HG03469 (cell line): ENCODE results near the gene RBMX.

Experiments used
- ATAC-seq: cut with Tn5 transposase; IDR thresholded peaks from one replicate; pipeline ENCODE4 v1.9.1; 2021; ENCODE audit warnings: mild to moderate bottlenecking, moderate library complexity, moderate number of reproducible peaks; ENCODE audit not compliant: unreplicated experiment

RBMX gene

DNA sequence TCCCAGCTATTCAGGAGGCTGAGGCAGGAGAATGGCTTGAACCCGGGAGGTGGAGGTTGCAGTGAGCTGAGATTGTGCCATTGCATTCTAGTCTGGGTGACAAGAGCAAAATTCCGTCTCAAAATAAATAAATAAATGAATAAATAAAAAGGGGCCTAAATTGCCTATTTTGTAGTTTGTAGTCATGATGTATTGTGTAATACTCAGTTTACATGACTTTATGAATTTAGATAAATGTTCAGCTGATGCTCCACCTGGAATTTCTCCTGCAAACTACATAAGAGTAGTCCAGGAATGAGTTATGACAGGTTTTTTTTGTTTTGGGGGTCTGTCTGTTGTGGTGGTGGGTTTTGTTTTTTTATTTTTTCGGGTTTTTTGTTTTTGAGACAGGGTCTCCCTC lies 31.1 kb downstream of the RBMX start:
- no peak for ATAC-seq

DNA sequence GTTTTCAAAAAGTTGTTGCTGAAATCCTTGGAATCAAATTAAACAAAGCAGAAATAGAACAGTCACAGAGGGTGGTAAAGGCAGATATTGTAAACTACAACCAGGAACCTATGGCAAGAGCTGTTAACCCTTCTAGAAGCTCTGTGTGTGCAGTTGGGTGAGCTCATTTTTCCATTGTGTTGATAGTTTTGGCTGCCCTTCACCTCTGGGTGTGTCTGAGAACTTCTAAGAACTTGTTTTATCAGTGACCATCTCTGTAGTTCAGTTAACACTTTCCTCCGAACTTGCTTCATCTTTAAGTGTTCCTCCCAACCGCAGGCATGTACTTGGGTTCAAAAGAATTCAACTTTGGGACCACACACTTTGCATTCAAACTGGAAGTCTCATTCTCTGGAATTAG lies 32.7 kb downstream of the RBMX start:
- no peak for ATAC-seq

DNA sequence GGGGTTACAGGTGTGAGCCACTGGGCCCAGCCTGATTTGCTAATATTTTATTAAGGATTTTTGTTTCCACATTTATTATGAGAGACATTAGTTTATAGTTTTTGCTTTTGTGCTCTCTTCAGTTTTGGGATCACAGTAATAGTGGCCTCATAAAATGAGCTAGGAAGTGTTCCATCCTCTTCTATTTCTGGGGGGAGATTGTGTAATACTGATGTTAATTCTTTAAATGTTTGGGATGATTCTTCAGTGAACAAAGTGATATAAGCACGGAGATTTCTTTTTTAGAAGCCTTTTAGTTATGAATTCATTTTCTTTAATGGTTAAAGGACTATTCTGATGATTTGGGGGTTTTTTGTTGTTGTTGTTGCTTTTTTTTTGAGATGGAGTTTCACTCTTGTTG lies 41.3 kb downstream of the RBMX start:
- no peak for ATAC-seq

DNA sequence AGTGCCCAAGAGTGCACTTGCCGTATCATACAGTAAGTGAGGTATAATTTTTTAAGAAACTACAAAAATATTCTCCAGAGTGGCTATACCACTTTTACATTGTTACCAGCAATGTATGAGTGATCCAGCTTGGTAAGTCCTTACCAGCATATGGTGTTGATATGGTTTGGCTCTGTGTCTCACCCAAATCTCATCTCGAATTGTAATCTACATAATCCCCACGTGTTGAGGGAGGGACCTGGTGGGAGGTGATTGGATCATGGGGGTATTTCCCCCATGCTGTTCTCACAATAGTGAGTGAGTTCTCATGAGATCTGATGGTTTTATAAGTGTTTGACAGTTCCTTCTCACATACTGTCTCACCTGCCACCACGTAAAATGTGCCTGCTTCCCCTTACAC lies 44.8 kb downstream of the RBMX start:
- no peak for ATAC-seq

DNA sequence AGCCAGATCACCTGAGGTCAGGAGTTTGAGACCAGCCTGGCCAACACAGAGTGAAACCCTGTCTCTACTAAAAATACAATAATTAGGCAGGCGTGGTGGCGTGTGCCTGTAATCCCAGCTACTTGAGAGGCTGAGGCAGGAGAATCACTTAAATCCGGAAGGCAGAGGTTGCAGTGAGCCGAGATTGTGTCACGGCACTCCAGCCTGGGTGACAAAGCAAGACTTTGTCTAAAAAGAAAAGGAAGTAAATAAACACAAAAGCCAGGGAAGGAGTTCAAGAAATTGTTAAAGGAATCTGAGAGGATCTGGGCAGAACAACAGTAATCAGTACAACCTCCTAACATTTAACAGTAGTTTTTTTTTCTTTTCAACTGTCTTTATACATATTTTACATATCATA lies 51.1 kb downstream of the RBMX start:
- no peak for ATAC-seq

DNA sequence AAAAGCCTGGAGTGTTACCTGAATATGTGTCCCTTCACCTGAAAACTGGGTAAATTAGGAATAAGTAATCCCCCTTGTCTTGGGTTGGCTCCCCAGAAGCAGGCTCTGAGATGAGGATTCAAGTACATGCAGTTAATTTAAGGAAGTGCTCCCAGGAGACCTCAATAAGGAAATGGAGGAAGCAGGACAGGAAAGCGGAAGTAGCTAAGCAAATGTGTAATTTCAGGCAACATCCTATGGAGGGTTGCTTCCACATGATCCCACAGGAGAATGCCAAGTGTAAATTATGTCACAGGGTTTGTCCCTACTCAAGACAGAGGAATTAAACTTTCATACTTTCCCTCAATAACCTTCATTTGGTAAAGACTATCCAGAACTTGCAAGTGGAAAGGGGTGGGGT lies 51.7 kb downstream of the RBMX start:
- no peak for ATAC-seq

DNA sequence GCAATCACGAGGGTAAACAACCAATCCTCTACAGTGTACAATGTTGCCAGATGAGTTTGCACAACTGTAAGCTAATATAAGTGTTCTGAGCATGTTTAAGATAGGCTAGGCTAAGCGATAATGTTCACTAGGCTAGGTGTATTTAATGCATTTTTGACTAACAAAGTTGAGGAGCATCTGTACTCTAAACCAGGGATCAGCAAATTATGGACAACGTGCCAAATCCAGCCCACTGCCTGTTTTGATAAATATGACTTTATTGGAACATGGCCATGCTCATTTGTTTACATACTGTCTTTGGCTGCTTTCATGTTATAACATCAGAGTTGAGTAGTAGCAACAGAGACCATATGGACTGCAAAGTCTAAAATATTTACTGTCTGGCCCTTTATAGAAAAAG lies 53.5 kb downstream of the RBMX start:
- no peak for ATAC-seq

DNA sequence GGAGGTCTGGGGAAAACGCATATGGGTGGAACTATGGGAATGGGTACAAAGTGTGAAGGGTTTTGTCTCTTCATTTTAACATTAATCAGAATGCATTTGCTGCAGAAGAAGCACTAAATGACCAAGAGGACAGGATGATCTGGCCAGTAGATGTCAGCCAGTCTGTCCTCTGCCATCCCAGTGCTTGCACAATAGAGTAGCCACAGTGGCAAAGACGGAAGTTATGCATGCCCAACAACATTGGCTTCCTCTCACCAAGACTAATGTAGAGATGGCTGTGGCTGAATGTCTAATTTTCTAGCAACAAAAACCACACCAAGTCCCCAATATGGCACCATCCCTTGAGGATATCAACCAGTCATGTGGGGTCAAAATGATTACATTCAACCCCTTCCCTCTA lies 54.8 kb downstream of the RBMX start:
- ATAC-seq: no peak
